ENCODE measurements around the gene GPR15. TPM values are rescaled to one million over a fixed set of nuclear protein-coding genes. Genes with fewer than 3 reads are reported as not detected.

Gene GPR15
- total RNA-seq, 1 donor from 2014 or later = not detected

DNA sequence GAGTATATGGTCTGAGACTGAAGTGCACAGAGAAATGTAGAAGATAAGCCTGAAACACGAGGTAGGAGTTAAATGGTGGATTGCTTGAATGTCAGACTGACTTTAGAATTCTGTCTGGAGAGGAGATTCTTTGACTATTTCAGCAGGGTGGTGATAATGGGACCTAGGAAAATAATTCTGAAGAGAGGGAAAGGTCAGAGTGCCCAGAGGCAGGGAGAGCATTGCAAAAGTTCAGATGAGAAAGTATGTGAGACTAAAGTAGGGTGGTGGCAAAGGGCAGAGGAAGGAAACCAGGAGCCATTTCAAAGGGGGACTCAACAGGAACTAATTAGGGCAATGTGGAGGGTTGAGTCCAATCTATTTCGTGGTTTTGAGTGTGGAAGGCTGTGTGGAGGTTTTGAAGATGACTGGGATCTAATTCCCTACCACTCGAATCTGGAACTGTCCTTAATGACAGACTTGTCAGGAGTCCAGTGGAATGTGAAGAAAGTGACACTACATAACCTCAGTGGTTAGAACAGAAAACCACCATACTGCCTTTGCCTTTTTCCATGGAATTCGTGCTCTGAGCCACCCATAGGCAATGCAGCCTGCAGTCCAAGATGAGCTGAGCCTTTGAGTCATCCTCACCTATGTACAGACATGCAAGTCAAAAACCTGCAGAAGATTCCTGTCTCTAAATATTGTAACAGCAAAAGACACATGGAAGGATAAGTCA is 45.6 kb downstream of the GPR15 start:
- ATAC-seq (no peak), DNase-seq (ENCODE audit: missing footprints) (no peak)
- intact Hi-C loops (cut with DNase I) = no loop called here

DNA sequence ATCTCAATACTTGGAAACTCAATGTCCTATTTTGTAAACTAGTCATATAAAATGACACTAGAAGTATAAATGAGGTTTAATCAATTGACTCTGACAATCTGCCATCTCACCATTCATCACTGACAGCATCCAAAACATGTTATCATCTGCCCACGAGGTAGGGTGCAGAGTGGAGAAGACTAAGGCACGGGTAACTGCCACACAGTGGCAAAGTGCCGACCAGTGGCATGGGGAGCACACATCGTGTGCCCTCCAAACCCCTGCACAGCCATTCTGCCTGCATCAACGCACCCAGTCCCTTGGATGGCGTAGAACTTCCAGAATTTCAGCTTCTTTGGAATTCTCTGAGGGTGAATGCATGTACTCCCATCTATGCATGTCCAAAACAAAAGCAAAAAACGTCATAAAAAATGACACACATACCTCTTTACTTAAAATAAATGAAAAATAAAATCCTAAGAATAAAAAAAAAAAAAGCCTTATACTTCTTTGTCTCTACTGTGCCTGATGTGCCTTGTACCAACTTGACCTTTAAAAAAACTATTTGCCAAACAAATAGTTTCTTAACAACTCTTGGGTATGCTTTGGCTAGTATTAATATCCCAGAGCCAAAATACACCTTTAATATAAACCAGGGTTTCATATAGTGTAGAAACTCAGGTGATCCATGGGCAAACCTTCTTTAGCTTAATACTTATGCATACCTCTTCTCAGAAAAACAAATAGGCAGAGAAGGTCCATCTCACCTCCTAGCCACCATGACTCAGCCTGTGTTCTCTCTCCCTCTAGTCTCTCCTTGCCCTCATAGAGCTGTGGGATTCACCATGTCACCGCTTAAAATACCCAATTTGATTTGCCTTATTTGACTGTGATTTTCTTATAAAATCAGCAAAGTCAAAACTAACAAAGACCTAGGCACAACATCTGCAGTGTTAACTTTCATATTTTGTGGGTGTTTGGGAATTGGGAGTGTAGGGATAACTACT is 48.9 kb downstream of the GPR15 start:
- ATAC-seq (no peak), DNase-seq (ENCODE audit: missing footprints) (no peak)
- intact Hi-C loops (cut with DNase I) = no loop called here

DNA sequence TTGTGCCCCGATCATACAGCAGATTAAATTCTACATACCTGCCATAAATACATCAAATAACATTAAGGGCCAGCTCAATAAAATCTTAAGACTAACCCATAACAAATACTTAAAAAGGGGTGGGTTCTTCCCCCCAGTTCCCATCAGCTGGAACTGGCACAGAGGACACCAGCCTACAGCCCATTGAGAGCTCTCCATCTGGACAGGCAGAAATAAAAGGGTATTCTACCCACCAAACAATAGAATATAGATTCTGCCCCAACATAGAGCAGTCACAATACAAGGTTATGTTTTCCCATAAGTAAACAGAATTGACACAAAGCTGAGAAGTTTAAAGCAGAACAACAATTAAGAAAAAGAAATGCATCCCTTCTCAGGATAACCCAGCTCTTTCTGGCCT is 49.7 kb downstream of the GPR15 start:
- DNase-seq (ENCODE audit: missing footprints) = no peak
- intact Hi-C loops (cut with DNase I) = no loop called here
- ATAC-seq = no peak

DNA sequence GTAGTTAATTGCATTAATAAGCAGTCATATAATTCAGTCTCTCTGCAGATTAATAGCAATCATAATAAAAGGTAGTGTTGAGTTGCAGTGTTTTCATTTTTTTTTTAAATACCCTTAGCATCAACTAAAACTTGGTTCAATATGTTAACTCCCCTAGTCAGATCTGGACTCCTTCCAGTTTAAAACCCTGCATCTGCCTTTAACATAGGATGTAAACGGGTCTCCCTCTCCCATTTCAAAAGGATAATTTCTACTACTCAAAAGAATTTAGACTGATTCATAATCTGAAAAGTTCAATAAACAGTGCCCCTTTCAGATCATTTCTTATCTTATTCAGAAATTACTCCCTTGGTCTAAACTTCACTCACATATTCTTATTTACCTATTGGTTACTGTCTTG is 50.3 kb downstream of the GPR15 start:
- no peak for ATAC-seq
- intact Hi-C loops (cut with DNase I) = no loop called here
- no peak for DNase-seq (ENCODE audit: missing footprints)

DNA sequence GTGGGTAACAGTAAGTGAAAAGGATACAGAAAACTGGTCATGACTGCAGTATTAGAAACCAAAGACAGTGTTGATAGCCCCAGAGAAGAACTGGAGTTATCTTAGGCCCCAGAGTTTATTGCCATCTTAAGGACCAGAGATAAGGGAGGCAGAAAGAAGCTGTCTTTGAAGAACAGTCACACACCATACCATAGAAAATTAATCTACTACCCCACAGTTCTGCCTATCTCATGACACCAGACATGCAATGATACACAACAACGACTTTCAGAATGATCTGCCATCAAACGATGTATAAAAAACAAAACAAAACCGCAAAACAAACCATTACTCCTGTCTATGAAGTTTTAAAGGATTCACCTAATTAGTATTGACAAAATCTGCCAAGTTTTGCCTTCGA is 52.0 kb downstream of the GPR15 start:
- ATAC-seq = no peak
- intact Hi-C loops (cut with DNase I) = no loop called here
- no peak for DNase-seq (ENCODE audit: missing footprints)

Other genes starting within 250 kb of the GPR15 start
- gene OR5H2, start 249.5 kb upstream of the GPR15 start, total RNA-seq = not detected
- not detected for gene OR5K4, start 178.1 kb upstream of the GPR15 start, total RNA-seq
- gene OR5K3, start 141.3 kb upstream of the GPR15 start, total RNA-seq = not detected
- not detected for gene OR5K1, start 68.8 kb upstream of the GPR15 start, total RNA-seq
- gene OR5K2, start 34.3 kb upstream of the GPR15 start, total RNA-seq = not detected
- 67.1 TPM for gene CLDND1, start 9.1 kb upstream of the GPR15 start, total RNA-seq
- gene CPOX, start 61.6 kb downstream of the GPR15 start, total RNA-seq = 11.8 TPM
- 27.1 TPM for gene ST3GAL6, start 231.4 kb downstream of the GPR15 start, total RNA-seq